HG03095 (cell line): ENCODE measurements around the gene TIMELESS.
"Not testable (repeated sequence)": the region's sequence is repeated elsewhere in the genome, so short reads cannot be mapped to it uniquely, and the experiment has no call there.

Source experiments
- ATAC-seq: cut with Tn5 transposase; IDR thresholded peaks from one replicate; pipeline ENCODE4 v1.9.1; 2021; ENCODE audit warnings: moderate library complexity; ENCODE audit not compliant: unreplicated experiment

TIMELESS gene

GRCh38 chr12:56468216-56469006 lies 19.2 kb upstream of the TIMELESS start, which contains the start of gene SPRYD4:
SPRYD4 (plus strand) TSS chr12:56468578; CDS start chr12:56468592, 14 bp downstream.
- ATAC-seq: peak; percentile 81

- ATAC-seq: no peak
These were observed 13.3 kb upstream of the TIMELESS start for GRCh38 chr12:56462565-56462964.

- ATAC-seq: no peak
These were observed 12.3 kb upstream of the TIMELESS start for GRCh38 chr12:56461235-56462159.

GRCh38 chr12:56457817-56458216 lies 8.6 kb upstream of the TIMELESS start:
- ATAC-seq: no peak

- no peak for ATAC-seq
These were observed 5.3 kb upstream of the TIMELESS start, which contains the start of gene MIP for GRCh38 chr12:56454557-56454956. MIP (minus strand) TSS chr12:56454657; CDS start chr12:56454613, 44 bp downstream.

GRCh38 chr12:56451147-56451546 lies 1.9 kb upstream of the TIMELESS start:
- ATAC-seq: no peak

- ATAC-seq: no peak
These were observed 1.0 kb upstream of the TIMELESS start for GRCh38 chr12:56450241-56450640.

GRCh38 chr12:56449622-56449984 lies 377 bp upstream of the TIMELESS start:
- ATAC-seq: no peak

- not testable (repeated sequence) for ATAC-seq
These were observed 6.0 kb downstream of the TIMELESS start for GRCh38 chr12:56443208-56443607.

GRCh38 chr12:56437430-56438176 lies 11.6 kb downstream of the TIMELESS start:
- ATAC-seq: no peak

GRCh38 chr12:56434828-56435227 lies 14.4 kb downstream of the TIMELESS start:
- no peak for ATAC-seq

- ATAC-seq: no peak
These were observed 17.4 kb downstream of the TIMELESS start for GRCh38 chr12:56431850-56432249.

GRCh38 chr12:56431288-56431687 lies 17.9 kb downstream of the TIMELESS start:
- no peak for ATAC-seq

GRCh38 chr12:56425940-56426438 lies 23.2 kb downstream of the TIMELESS start:
- ATAC-seq: no peak

GRCh38 chr12:56425193-56425592 lies 24.0 kb downstream of the TIMELESS start:
- ATAC-seq: no peak

GRCh38 chr12:56420411-56420810 lies 28.8 kb downstream of the TIMELESS start:
- no peak for ATAC-seq

GRCh38 chr12:56417739-56418138 lies 31.5 kb downstream of the TIMELESS start:
- no peak for ATAC-seq

GRCh38 chr12:56414401-56414800 lies 34.8 kb downstream of the TIMELESS start:
- ATAC-seq: no peak

GRCh38 chr12:56413392-56413791 lies 35.8 kb downstream of the TIMELESS start:
- ATAC-seq: no peak

GRCh38 chr12:56411781-56412639 lies 37.2 kb downstream of the TIMELESS start:
- ATAC-seq: no peak
